Liver (tissue), 9 donors: Measurements from ENCODE around the gene WBP2. TPM values are rescaled to one million over a fixed set of nuclear protein-coding genes. Genes with fewer than 3 reads are reported as not detected.

Source experiments
- DNase-seq: peaks from one replicate; pipeline ENCODE4 v3.0.0-alpha.2; 2017; ENCODE audit warnings: low spot score
- H3K27ac ChIP-seq, 2 donors: one replicate each; pipeline ENCODE4 v1.7.0; 2013; ENCODE audit warnings: inconsistent platforms in 2 of 2, low read length in 2 of 2, control low read depth in 1 of 2, low read depth in 1 of 2, mild to moderate bottlenecking in 1 of 2
- H3K27me3 ChIP-seq, 4 donors: one replicate each; pipeline versions ENCODE4 v1.6.1 to v1.7.0; 2013; ENCODE audit warnings: low read length in 3 of 4, inconsistent platforms in 1 of 4, mild to moderate bottlenecking in 1 of 4, moderate library complexity in 1 of 4; ENCODE audit not compliant: control insufficient read depth in 4 of 4, insufficient read depth in 4 of 4
- H3K36me3 ChIP-seq, 4 donors: one replicate each; pipeline versions ENCODE4 v1.6.1 to v1.7.0; 2013; ENCODE audit warnings: low read length in 3 of 4, mild to moderate bottlenecking in 3 of 4, low read depth in 1 of 4, moderate library complexity in 1 of 4; ENCODE audit not compliant: control insufficient read depth in 4 of 4, insufficient read depth in 3 of 4
- H3K4me1 ChIP-seq, 4 donors: one replicate each; pipeline versions ENCODE4 v1.6.1 to v1.7.0; 2013; ENCODE audit warnings: low read length in 3 of 4, mild to moderate bottlenecking in 3 of 4, moderate library complexity in 1 of 4; ENCODE audit not compliant: control insufficient read depth in 4 of 4, insufficient read depth in 4 of 4
- H3K4me3 ChIP-seq, 3 donors: one replicate each; pipeline versions ENCODE4 v1.6.1 to v1.7.0; 2013; ENCODE audit warnings: low read length in 3 of 3, control low read depth in 1 of 3, low read depth in 1 of 3, mild to moderate bottlenecking in 1 of 3
- H3K9ac ChIP-seq, 2 donors: one replicate each; pipeline ENCODE4 v1.7.0; 2013; ENCODE audit warnings: low read length in 2 of 2, mild to moderate bottlenecking in 2 of 2, moderate library complexity in 2 of 2, control low read depth in 1 of 2, low read depth in 1 of 2
- H3K9me3 ChIP-seq, 4 donors: one replicate each; pipeline versions ENCODE4 v1.6.1 to v1.7.0; 2013; ENCODE audit warnings: low read length in 3 of 4; ENCODE audit not compliant: control insufficient read depth in 4 of 4
- EGR1 ChIP-seq, 2 donors: IDR thresholded peaks; 2 replicates each; pipeline ENCODE4 v1.6.1; 2016 to 2018; ENCODE audit warnings: antibody characterized with exemption in 2 of 2, low read depth in 2 of 2
- FOXA1 ChIP-seq: IDR thresholded peaks from 2 replicates; pipeline ENCODE4 v1.6.1; 2016; ENCODE audit warnings: antibody characterized with exemption
- FOXA2 ChIP-seq: IDR thresholded peaks from 2 replicates; pipeline ENCODE4 v1.6.1; 2016; ENCODE audit warnings: antibody characterized with exemption
- GABPA ChIP-seq, 2 donors: IDR thresholded peaks in 1 of 2; conservative IDR thresholded peaks in 1 of 2; 2 replicates each; pipeline ENCODE4 v1.6.1; 2016; ENCODE audit warnings: antibody characterized with exemption in 2 of 2, mild to moderate bottlenecking in 1 of 2, moderate library complexity in 1 of 2
- HNF4A ChIP-seq, 2 donors: conservative IDR thresholded peaks; 2 replicates each; pipeline ENCODE4 v1.6.1; 2016; ENCODE audit warnings: antibody characterized with exemption in 2 of 2, mild to moderate bottlenecking in 2 of 2
- HNF4G ChIP-seq: IDR thresholded peaks from 2 replicates; pipeline ENCODE4 v1.6.1; 2016; ENCODE audit warnings: antibody characterized with exemption
- NR2F2 ChIP-seq: IDR thresholded peaks from 2 replicates; pipeline ENCODE4 v1.6.1; 2016; ENCODE audit warnings: antibody characterized with exemption
- RAD21 ChIP-seq, 2 donors: IDR thresholded peaks; 2 replicates each; pipeline ENCODE4 v1.6.1; 2016; ENCODE audit warnings: antibody characterized with exemption in 2 of 2, mild to moderate bottlenecking in 2 of 2
- RXRA ChIP-seq, 2 donors: IDR thresholded peaks; 2 replicates each; pipeline ENCODE4 v1.6.1; 2017 to 2018; ENCODE audit warnings: antibody characterized with exemption in 2 of 2, mild to moderate bottlenecking in 1 of 2
- SP1 ChIP-seq: IDR thresholded peaks from 2 replicates; pipeline ENCODE4 v1.6.1; 2018; ENCODE audit warnings: antibody characterized with exemption, mild to moderate bottlenecking
- TAF1 ChIP-seq: conservative IDR thresholded peaks from 2 replicates; pipeline ENCODE4 v1.6.1; 2016; ENCODE audit warnings: antibody characterized with exemption, mild to moderate bottlenecking
- WGBS: extraction: QIAGEN DNeasy Blood & Tissue Kit; methylation state at CpG from one replicate; pipeline ENCODE4 v1.1.7; 2013; 5-methylcytosine and 5-hydroxymethylcytosine counted together
- polyA plus RNA-seq, 2 donors: library from polyadenylated mRNA; stranded (reverse) in 1 of 2; unstranded in 1 of 2; fragments of 200-250 nt in 1 of 2; fragments of >200 nt in 1 of 2; fragmentation: Nextera tagmentation in 1 of 2; extraction: Ambion mirVana in 1 of 2; gene quantifications; one replicate each; pipeline versions ENCODE4 v1.2.1 to v1.2.3, GENCODE V29; 2013 to 2015
- total RNA-seq, 2 donors: library from RNA; depleted of rRNA; stranded (reverse); fragments of >200 nt; gene quantifications; one replicate each; pipeline ENCODE4 v1.2.3, GENCODE V29; 2014
- TF ChIP-seq, protein P1 (sequence below): fragments of 150-350 bp; IDR thresholded peaks from 2 replicates; pipeline ENCODE4 v1.5.1; 2017; ENCODE audit warnings: improper control_type of control experiment, low read depth, low read length; ENCODE audit not compliant: missing input control
- TF ChIP-seq, protein P2 (sequence below): IDR thresholded peaks from 2 replicates; pipeline ENCODE4 v1.6.1; 2016; ENCODE audit warnings: antibody characterized with exemption
- TF ChIP-seq, protein P3 (sequence below): IDR thresholded peaks from 2 replicates; pipeline ENCODE4 v1.6.1; 2016; ENCODE audit warnings: antibody characterized with exemption, mild to moderate bottlenecking
- TF ChIP-seq, protein P4 (sequence below): IDR thresholded peaks from 2 replicates; pipeline ENCODE4 v1.6.1; 2016; ENCODE audit warnings: antibody characterized with exemption
- donor health status: healthy.
- donor health status: healthy.
- donor health status: healthy.
- donor health status: healthy.
- donor health status: healthy.

WBP2 gene
- total and polyA plus RNA-seq, 4 donors, result 29.0 to 99.4 (median 51.6) TPM

DNA sequence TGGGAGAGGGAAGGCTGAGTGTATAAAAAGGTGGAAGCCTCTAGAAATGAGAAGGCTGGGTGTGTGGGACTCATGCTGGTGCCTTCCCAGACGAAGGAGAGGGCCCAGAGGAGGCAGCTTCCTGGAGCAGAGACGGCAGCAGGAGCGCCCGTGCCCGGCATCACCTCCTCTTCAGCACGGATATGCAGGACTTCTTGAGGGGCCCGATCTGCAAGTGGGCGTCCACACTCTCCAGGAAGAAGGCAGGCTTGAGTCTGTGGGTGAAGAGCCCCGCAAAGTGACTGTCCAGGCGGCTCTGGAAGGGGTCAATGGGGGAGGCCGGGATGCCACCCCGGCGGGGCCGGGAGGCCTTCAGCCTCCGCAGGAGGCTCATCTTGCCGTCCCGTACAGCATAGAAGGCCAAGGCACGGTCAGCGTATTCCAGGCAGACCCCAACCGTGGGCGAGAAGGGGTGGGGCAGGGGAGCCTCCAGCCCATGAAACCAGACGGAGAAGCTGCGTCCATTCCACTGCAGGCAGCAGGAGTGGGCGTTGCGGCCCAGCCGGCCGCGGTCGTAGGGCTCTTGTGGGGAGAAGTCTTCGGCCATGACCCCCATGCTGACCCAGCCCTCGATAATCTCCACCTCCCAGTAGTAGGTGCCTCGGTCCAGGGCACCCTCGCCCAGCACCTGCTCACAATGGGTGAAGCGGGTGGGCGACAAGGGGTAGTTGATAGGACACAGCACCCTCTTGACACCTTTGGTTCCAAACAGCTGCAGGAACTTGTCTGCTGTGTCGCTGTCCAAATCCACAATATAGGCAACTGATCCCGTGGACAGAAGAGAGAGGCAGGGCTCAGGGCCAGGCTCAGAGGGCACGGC is 19.4 kb upstream of the WBP2 start:
- no peaks in the 10 kb centered on the region for H3K27me3 ChIP-seq
- peaks cover 12 to 39% (median 23%) of the 10 kb centered on the region in 4 donors for H3K4me1 ChIP-seq
- H3K27ac ChIP-seq, result peak overlapping the region in 1 of 2 donors; percentile 95
- TF ChIP-seq FOXA2 (no peak), SP1 (no peak), HNF4A (conservative IDR thresholded peaks at IDR 0.05) (no peak), EGR1 (IDR thresholded peaks at IDR 0.05; ENCODE audit: low read depth in 2 of 2) (no peak), RAD21 (IDR thresholded peaks at IDR 0.05) (no peak), RXRA (IDR thresholded peaks at IDR 0.05) (no peak), TAF1 (no peak), GABPA (IDR thresholded peaks at IDR 0.05 in 1 of 2, conservative IDR thresholded peaks at IDR 0.05 in 1 of 2) (no peak), HNF4G (no peak), NR2F2 (no peak), FOXA1 (no peak)
- TF ChIP-seq, protein P1, sequence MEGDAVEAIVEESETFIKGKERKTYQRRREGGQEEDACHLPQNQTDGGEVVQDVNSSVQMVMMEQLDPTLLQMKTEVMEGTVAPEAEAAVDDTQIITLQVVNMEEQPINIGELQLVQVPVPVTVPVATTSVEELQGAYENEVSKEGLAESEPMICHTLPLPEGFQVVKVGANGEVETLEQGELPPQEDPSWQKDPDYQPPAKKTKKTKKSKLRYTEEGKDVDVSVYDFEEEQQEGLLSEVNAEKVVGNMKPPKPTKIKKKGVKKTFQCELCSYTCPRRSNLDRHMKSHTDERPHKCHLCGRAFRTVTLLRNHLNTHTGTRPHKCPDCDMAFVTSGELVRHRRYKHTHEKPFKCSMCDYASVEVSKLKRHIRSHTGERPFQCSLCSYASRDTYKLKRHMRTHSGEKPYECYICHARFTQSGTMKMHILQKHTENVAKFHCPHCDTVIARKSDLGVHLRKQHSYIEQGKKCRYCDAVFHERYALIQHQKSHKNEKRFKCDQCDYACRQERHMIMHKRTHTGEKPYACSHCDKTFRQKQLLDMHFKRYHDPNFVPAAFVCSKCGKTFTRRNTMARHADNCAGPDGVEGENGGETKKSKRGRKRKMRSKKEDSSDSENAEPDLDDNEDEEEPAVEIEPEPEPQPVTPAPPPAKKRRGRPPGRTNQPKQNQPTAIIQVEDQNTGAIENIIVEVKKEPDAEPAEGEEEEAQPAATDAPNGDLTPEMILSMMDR, result no peak
- TF ChIP-seq, protein P2, sequence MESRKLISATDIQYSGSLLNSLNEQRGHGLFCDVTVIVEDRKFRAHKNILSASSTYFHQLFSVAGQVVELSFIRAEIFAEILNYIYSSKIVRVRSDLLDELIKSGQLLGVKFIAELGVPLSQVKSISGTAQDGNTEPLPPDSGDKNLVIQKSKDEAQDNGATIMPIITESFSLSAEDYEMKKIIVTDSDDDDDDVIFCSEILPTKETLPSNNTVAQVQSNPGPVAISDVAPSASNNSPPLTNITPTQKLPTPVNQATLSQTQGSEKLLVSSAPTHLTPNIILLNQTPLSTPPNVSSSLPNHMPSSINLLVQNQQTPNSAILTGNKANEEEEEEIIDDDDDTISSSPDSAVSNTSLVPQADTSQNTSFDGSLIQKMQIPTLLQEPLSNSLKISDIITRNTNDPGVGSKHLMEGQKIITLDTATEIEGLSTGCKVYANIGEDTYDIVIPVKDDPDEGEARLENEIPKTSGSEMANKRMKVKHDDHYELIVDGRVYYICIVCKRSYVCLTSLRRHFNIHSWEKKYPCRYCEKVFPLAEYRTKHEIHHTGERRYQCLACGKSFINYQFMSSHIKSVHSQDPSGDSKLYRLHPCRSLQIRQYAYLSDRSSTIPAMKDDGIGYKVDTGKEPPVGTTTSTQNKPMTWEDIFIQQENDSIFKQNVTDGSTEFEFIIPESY, result no peak
- TF ChIP-seq, protein P3, sequence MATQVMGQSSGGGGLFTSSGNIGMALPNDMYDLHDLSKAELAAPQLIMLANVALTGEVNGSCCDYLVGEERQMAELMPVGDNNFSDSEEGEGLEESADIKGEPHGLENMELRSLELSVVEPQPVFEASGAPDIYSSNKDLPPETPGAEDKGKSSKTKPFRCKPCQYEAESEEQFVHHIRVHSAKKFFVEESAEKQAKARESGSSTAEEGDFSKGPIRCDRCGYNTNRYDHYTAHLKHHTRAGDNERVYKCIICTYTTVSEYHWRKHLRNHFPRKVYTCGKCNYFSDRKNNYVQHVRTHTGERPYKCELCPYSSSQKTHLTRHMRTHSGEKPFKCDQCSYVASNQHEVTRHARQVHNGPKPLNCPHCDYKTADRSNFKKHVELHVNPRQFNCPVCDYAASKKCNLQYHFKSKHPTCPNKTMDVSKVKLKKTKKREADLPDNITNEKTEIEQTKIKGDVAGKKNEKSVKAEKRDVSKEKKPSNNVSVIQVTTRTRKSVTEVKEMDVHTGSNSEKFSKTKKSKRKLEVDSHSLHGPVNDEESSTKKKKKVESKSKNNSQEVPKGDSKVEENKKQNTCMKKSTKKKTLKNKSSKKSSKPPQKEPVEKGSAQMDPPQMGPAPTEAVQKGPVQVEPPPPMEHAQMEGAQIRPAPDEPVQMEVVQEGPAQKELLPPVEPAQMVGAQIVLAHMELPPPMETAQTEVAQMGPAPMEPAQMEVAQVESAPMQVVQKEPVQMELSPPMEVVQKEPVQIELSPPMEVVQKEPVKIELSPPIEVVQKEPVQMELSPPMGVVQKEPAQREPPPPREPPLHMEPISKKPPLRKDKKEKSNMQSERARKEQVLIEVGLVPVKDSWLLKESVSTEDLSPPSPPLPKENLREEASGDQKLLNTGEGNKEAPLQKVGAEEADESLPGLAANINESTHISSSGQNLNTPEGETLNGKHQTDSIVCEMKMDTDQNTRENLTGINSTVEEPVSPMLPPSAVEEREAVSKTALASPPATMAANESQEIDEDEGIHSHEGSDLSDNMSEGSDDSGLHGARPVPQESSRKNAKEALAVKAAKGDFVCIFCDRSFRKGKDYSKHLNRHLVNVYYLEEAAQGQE, result no peak
- TF ChIP-seq, protein P4, sequence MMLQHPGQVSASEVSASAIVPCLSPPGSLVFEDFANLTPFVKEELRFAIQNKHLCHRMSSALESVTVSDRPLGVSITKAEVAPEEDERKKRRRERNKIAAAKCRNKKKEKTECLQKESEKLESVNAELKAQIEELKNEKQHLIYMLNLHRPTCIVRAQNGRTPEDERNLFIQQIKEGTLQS, result no peak
- peaks cover 0 to 7% (median 3%) of the 10 kb centered on the region in 4 donors for H3K36me3 ChIP-seq
- no peak for DNase-seq
- no peaks in the 10 kb centered on the region for H3K9me3 ChIP-seq
- H3K4me3 ChIP-seq, result no peak overlapping the region
- WGBS, result 94% methylated on average over 38 of the region's 38 CpGs
- H3K9ac ChIP-seq, result no peak overlapping the region
